ENCODE measurements around the gene C14orf132.

The C14orf132 gene

GRCh38 chr14:96052541-96053247, 13.5 kb downstream of the C14orf132 start:
- no peaks in the 10 kb centered on the region for H3K36me3 Mint-ChIP-seq
- no peaks in the 10 kb centered on the region for H3K4me1 Mint-ChIP-seq
- ATAC-seq = no peak
- no peaks in the 10 kb centered on the region for H3K9me3 Mint-ChIP-seq
- no peak overlapping the region for H3K27ac Mint-ChIP-seq
- H3K4me3 Mint-ChIP-seq = no peak overlapping the region
- H3K27me3 Mint-ChIP-seq = peaks cover 37% of the 10 kb centered on the region

- no peaks in the 10 kb centered on the region for H3K36me3 Mint-ChIP-seq
- H3K4me1 Mint-ChIP-seq = no peaks in the 10 kb centered on the region
- ATAC-seq = no peak
- peaks cover 42% of the 10 kb centered on the region for H3K27me3 Mint-ChIP-seq
- H3K4me3 Mint-ChIP-seq = no peak overlapping the region
- H3K27ac Mint-ChIP-seq = no peak overlapping the region
- no peaks in the 10 kb centered on the region for H3K9me3 Mint-ChIP-seq
These were observed 14.1 kb downstream of the C14orf132 start for GRCh38 chr14:96053248-96053599.

- Mint-ChIP-seq H3K27ac (no peak overlapping the region), H3K4me3 (no peak overlapping the region), H3K9me3 (no peaks in the 10 kb centered on the region), H3K4me1 (no peaks in the 10 kb centered on the region), H3K36me3 (no peaks in the 10 kb centered on the region), H3K27me3 (peaks cover 45% of the 10 kb centered on the region)
- ATAC-seq = no peak
These were observed 14.6 kb downstream of the C14orf132 start for GRCh38 chr14:96053600-96054381.

- H3K36me3 Mint-ChIP-seq = no peaks in the 10 kb centered on the region
- no peak for ATAC-seq
- H3K9me3 Mint-ChIP-seq = no peaks in the 10 kb centered on the region
- no peaks in the 10 kb centered on the region for H3K4me1 Mint-ChIP-seq
- H3K27ac Mint-ChIP-seq = no peak overlapping the region
- no peak overlapping the region for H3K4me3 Mint-ChIP-seq
- H3K27me3 Mint-ChIP-seq = peaks cover 49% of the 10 kb centered on the region
These were observed 15.5 kb downstream of the C14orf132 start for GRCh38 chr14:96054661-96055060.

GRCh38 chr14:96055065-96055752, 16.0 kb downstream of the C14orf132 start:
- H3K9me3 Mint-ChIP-seq = no peaks in the 10 kb centered on the region
- H3K4me1 Mint-ChIP-seq = no peaks in the 10 kb centered on the region
- H3K4me3 Mint-ChIP-seq = no peak overlapping the region
- no peak overlapping the region for H3K27ac Mint-ChIP-seq
- H3K27me3 Mint-ChIP-seq = peaks cover 53% of the 10 kb centered on the region
- no peak for ATAC-seq
- no peaks in the 10 kb centered on the region for H3K36me3 Mint-ChIP-seq

GRCh38 chr14:96055753-96056508, 16.8 kb downstream of the C14orf132 start:
- Mint-ChIP-seq H3K36me3 (no peaks in the 10 kb centered on the region), H3K9me3 (no peaks in the 10 kb centered on the region), H3K27me3 (peaks cover 48% of the 10 kb centered on the region), H3K4me1 (no peaks in the 10 kb centered on the region), H3K4me3 (no peak overlapping the region), H3K27ac (no peak overlapping the region)
- ATAC-seq = no peak

GRCh38 chr14:96056509-96057422, 17.6 kb downstream of the C14orf132 start:
- Mint-ChIP-seq H3K27me3 (peaks cover 40% of the 10 kb centered on the region), H3K27ac (no peak overlapping the region), H3K9me3 (no peaks in the 10 kb centered on the region), H3K36me3 (no peaks in the 10 kb centered on the region), H3K4me3 (no peak overlapping the region), H3K4me1 (no peaks in the 10 kb centered on the region)
- no peak for ATAC-seq

- Mint-ChIP-seq H3K27me3 (peaks cover 34% of the 10 kb centered on the region), H3K4me1 (no peaks in the 10 kb centered on the region)
These were observed 18.6 kb downstream of the C14orf132 start for GRCh38 chr14:96057738-96058137.

GRCh38 chr14:96058576-96059200, 19.5 kb downstream of the C14orf132 start:
- Mint-ChIP-seq H3K27ac (no peak overlapping the region), H3K4me1 (no peaks in the 10 kb centered on the region), H3K9me3 (no peaks in the 10 kb centered on the region), H3K36me3 (no peaks in the 10 kb centered on the region), H3K4me3 (no peak overlapping the region), H3K27me3 (peaks cover 31% of the 10 kb centered on the region)
- ATAC-seq = no peak

More at GRCh38 chr14:96057738-96058137, 18.6 kb downstream of the C14orf132 start:
- H3K4me3 Mint-ChIP-seq = no peak overlapping the region
- no peaks in the 10 kb centered on the region for H3K9me3 Mint-ChIP-seq
- no peak overlapping the region for H3K27ac Mint-ChIP-seq
- ATAC-seq = no peak
- no peaks in the 10 kb centered on the region for H3K36me3 Mint-ChIP-seq

- Mint-ChIP-seq H3K36me3 (no peaks in the 10 kb centered on the region), H3K9me3 (no peaks in the 10 kb centered on the region), H3K27ac (no peak overlapping the region), H3K4me3 (no peak overlapping the region), H3K27me3 (peaks cover 22% of the 10 kb centered on the region), H3K4me1 (no peaks in the 10 kb centered on the region)
- no peak for ATAC-seq
These were observed 20.5 kb downstream of the C14orf132 start for GRCh38 chr14:96059519-96060135.

- no peak overlapping the region for H3K27ac Mint-ChIP-seq
- H3K27me3 Mint-ChIP-seq = peaks cover 18% of the 10 kb centered on the region
- no peaks in the 10 kb centered on the region for H3K36me3 Mint-ChIP-seq
- H3K4me1 Mint-ChIP-seq = no peaks in the 10 kb centered on the region
- H3K9me3 Mint-ChIP-seq = no peaks in the 10 kb centered on the region
- H3K4me3 Mint-ChIP-seq = no peak overlapping the region
- no peak for ATAC-seq
These were observed 21.2 kb downstream of the C14orf132 start for GRCh38 chr14:96060186-96060933.

- no peak for ATAC-seq
- Mint-ChIP-seq H3K4me1 (no peaks in the 10 kb centered on the region), H3K36me3 (no peaks in the 10 kb centered on the region), H3K27ac (no peak overlapping the region), H3K27me3 (peaks cover 18% of the 10 kb centered on the region), H3K4me3 (no peak overlapping the region), H3K9me3 (no peaks in the 10 kb centered on the region)
These were observed 22.8 kb downstream of the C14orf132 start for GRCh38 chr14:96062010-96062409.

- Mint-ChIP-seq H3K36me3 (no peaks in the 10 kb centered on the region), H3K4me1 (no peaks in the 10 kb centered on the region), H3K27me3 (peaks cover 18% of the 10 kb centered on the region), H3K9me3 (no peaks in the 10 kb centered on the region), H3K27ac (no peak overlapping the region), H3K4me3 (no peak overlapping the region)
- ATAC-seq = no peak
These were observed 23.3 kb downstream of the C14orf132 start for GRCh38 chr14:96062506-96062905.
